Measurements from ENCODE around the gene SMYD2.

SMYD2 gene

GRCh38 chr1:214303141-214303930, 22.4 kb downstream of the SMYD2 start:
- H3K27ac Mint-ChIP-seq: no peak overlapping the region
- no peak for ATAC-seq (ENCODE audit: low read depth)
- peaks cover 4% of the 10 kb centered on the region for H3K36me3 Mint-ChIP-seq

GRCh38 chr1:214305164-214305751, 24.3 kb downstream of the SMYD2 start:
- no peaks in the 10 kb centered on the region for H3K27me3 Mint-ChIP-seq
- ATAC-seq (ENCODE audit: low read depth) (no peak), DNase-seq (ENCODE audit: low spot score in 2 of 2) (no peak)
- peaks cover 9% of the 10 kb centered on the region for H3K4me1 Mint-ChIP-seq
- H3K27ac Mint-ChIP-seq: no peak overlapping the region
- no peak overlapping the region for H3K4me3 Mint-ChIP-seq
- peaks cover 4% of the 10 kb centered on the region for H3K36me3 Mint-ChIP-seq
- no peaks in the 10 kb centered on the region for H3K9me3 Mint-ChIP-seq

More at GRCh38 chr1:214303141-214303930, 22.4 kb downstream of the SMYD2 start:
- no peak for DNase-seq (ENCODE audit: low spot score in 2 of 2)
- no peaks in the 10 kb centered on the region for H3K27me3 Mint-ChIP-seq
- H3K4me3 Mint-ChIP-seq: no peak overlapping the region
- H3K9me3 Mint-ChIP-seq: no peaks in the 10 kb centered on the region
- peaks cover 9% of the 10 kb centered on the region for H3K4me1 Mint-ChIP-seq

- Mint-ChIP-seq H3K9me3 (no peaks in the 10 kb centered on the region), H3K27me3 (no peaks in the 10 kb centered on the region), H3K27ac (no peak overlapping the region), H3K4me1 (peaks cover 9% of the 10 kb centered on the region), H3K4me3 (no peak overlapping the region), H3K36me3 (peaks cover 4% of the 10 kb centered on the region)
- ATAC-seq (ENCODE audit: low read depth) (no peak), DNase-seq (ENCODE audit: low spot score in 2 of 2) (no peak)
These were observed 25.3 kb downstream of the SMYD2 start for GRCh38 chr1:214306269-214306668.

GRCh38 chr1:214310010-214310409, 29.1 kb downstream of the SMYD2 start:
- Mint-ChIP-seq H3K9me3 (no peaks in the 10 kb centered on the region), H3K4me3 (no peak overlapping the region), H3K27ac (no peak overlapping the region), H3K27me3 (no peaks in the 10 kb centered on the region), H3K4me1 (no peaks in the 10 kb centered on the region), H3K36me3 (peaks cover 7% of the 10 kb centered on the region)
- ATAC-seq (ENCODE audit: low read depth) (no peak), DNase-seq (ENCODE audit: low spot score in 2 of 2) (no peak)

GRCh38 chr1:214310777-214311690, 30.1 kb downstream of the SMYD2 start:
- no peak for ATAC-seq (ENCODE audit: low read depth)
- H3K4me3 Mint-ChIP-seq: no peak overlapping the region
- H3K36me3 Mint-ChIP-seq: peaks cover 10% of the 10 kb centered on the region
- no peak overlapping the region for H3K27ac Mint-ChIP-seq
- no peaks in the 10 kb centered on the region for H3K4me1 Mint-ChIP-seq
- no peaks in the 10 kb centered on the region for H3K27me3 Mint-ChIP-seq
- H3K9me3 Mint-ChIP-seq: no peaks in the 10 kb centered on the region
- DNase-seq (ENCODE audit: low spot score in 2 of 2): no peak

GRCh38 chr1:214312530-214313051, 31.6 kb downstream of the SMYD2 start:
- H3K27me3 Mint-ChIP-seq: no peaks in the 10 kb centered on the region
- no peak overlapping the region for H3K4me3 Mint-ChIP-seq
- no peaks in the 10 kb centered on the region for H3K4me1 Mint-ChIP-seq
- DNase-seq (ENCODE audit: low spot score in 2 of 2): no peak
- ATAC-seq (ENCODE audit: low read depth): no peak
- no peak overlapping the region for H3K27ac Mint-ChIP-seq
- H3K36me3 Mint-ChIP-seq: peaks cover 13% of the 10 kb centered on the region
- H3K9me3 Mint-ChIP-seq: no peaks in the 10 kb centered on the region

- Mint-ChIP-seq H3K27ac (no peak overlapping the region), H3K9me3 (no peaks in the 10 kb centered on the region)
- no peak for ATAC-seq (ENCODE audit: low read depth)
These were observed 33.4 kb downstream of the SMYD2 start for GRCh38 chr1:214314178-214314843.

GRCh38 chr1:214316593-214316992, 35.6 kb downstream of the SMYD2 start:
- H3K9me3 Mint-ChIP-seq: no peaks in the 10 kb centered on the region
- ATAC-seq (ENCODE audit: low read depth): no peak
- no peak overlapping the region for H3K27ac Mint-ChIP-seq
- H3K4me1 Mint-ChIP-seq: peaks cover 2% of the 10 kb centered on the region
- no peaks in the 10 kb centered on the region for H3K27me3 Mint-ChIP-seq
- no peak overlapping the region for H3K4me3 Mint-ChIP-seq
- peaks cover 22% of the 10 kb centered on the region for H3K36me3 Mint-ChIP-seq
- DNase-seq (ENCODE audit: low spot score in 2 of 2): no peak

More at GRCh38 chr1:214314178-214314843, 33.4 kb downstream of the SMYD2 start:
- Mint-ChIP-seq H3K4me1 (no peaks in the 10 kb centered on the region), H3K4me3 (no peak overlapping the region), H3K27me3 (no peaks in the 10 kb centered on the region), H3K36me3 (peaks cover 19% of the 10 kb centered on the region)
- no peak for DNase-seq (ENCODE audit: low spot score in 2 of 2)

GRCh38 chr1:214317300-214317699, 36.3 kb downstream of the SMYD2 start:
- no peak for ATAC-seq (ENCODE audit: low read depth)
- H3K27ac Mint-ChIP-seq: peak overlapping the region; percentile 46
- no peaks in the 10 kb centered on the region for H3K9me3 Mint-ChIP-seq
- DNase-seq (ENCODE audit: low spot score in 2 of 2): no peak
- peaks cover 22% of the 10 kb centered on the region for H3K36me3 Mint-ChIP-seq
- H3K27me3 Mint-ChIP-seq: no peaks in the 10 kb centered on the region
- peaks cover 7% of the 10 kb centered on the region for H3K4me1 Mint-ChIP-seq
- H3K4me3 Mint-ChIP-seq: no peak overlapping the region

- H3K4me3 Mint-ChIP-seq: peak overlapping the region; percentile 38
- DNase-seq (ENCODE audit: low spot score in 2 of 2) (no peak), ATAC-seq (ENCODE audit: low read depth) (no peak)
- H3K4me1 Mint-ChIP-seq: peaks cover 7% of the 10 kb centered on the region
- H3K36me3 Mint-ChIP-seq: peaks cover 21% of the 10 kb centered on the region
- H3K27me3 Mint-ChIP-seq: no peaks in the 10 kb centered on the region
- H3K9me3 Mint-ChIP-seq: no peaks in the 10 kb centered on the region
- peak overlapping the region; percentile 46 for H3K27ac Mint-ChIP-seq
These were observed 36.8 kb downstream of the SMYD2 start for GRCh38 chr1:214317734-214318133.

- H3K4me3 Mint-ChIP-seq: no peak overlapping the region
- DNase-seq (ENCODE audit: low spot score in 2 of 2): no peak
- ATAC-seq (ENCODE audit: low read depth): no peak
- H3K36me3 Mint-ChIP-seq: peaks cover 20% of the 10 kb centered on the region
- H3K27ac Mint-ChIP-seq: peak overlapping the region; percentile 46
- no peaks in the 10 kb centered on the region for H3K27me3 Mint-ChIP-seq
- no peaks in the 10 kb centered on the region for H3K9me3 Mint-ChIP-seq
- peaks cover 7% of the 10 kb centered on the region for H3K4me1 Mint-ChIP-seq
These were observed 37.4 kb downstream of the SMYD2 start for GRCh38 chr1:214318356-214318755.

GRCh38 chr1:214318956-214319736, 38.2 kb downstream of the SMYD2 start:
- Mint-ChIP-seq H3K4me1 (peaks cover 7% of the 10 kb centered on the region), H3K27ac (no peak overlapping the region), H3K9me3 (no peaks in the 10 kb centered on the region), H3K27me3 (no peaks in the 10 kb centered on the region), H3K4me3 (no peak overlapping the region), H3K36me3 (peaks cover 17% of the 10 kb centered on the region)
- DNase-seq (ENCODE audit: low spot score in 2 of 2) (no peak), ATAC-seq (ENCODE audit: low read depth) (no peak)

GRCh38 chr1:214319938-214320337, 39.0 kb downstream of the SMYD2 start:
- no peak for ATAC-seq (ENCODE audit: low read depth)
- peaks cover 15% of the 10 kb centered on the region for H3K36me3 Mint-ChIP-seq
- H3K4me1 Mint-ChIP-seq: peaks cover 7% of the 10 kb centered on the region
- H3K27ac Mint-ChIP-seq: no peak overlapping the region
- no peak for DNase-seq (ENCODE audit: low spot score in 2 of 2)
- H3K27me3 Mint-ChIP-seq: no peaks in the 10 kb centered on the region
- no peak overlapping the region for H3K4me3 Mint-ChIP-seq
- no peaks in the 10 kb centered on the region for H3K9me3 Mint-ChIP-seq
